Trophoblast cell (in vitro differentiated cells and primary cell): ENCODE measurements around the gene NLRP4.

ENCODE experiments used
- DNase-seq, 2 donors: peaks; one replicate each; pipeline ENCODE4 v3.0.0-alpha.2; 2016
- H2AFZ ChIP-seq: 2 replicates; pipeline ENCODE4 v1.6.1; 2013; ENCODE audit warnings: low read length, moderate library complexity, mild to moderate bottlenecking; ENCODE audit not compliant: insufficient read depth, poor library complexity
- H2AK5ac ChIP-seq: 2 replicates; pipeline ENCODE4 v1.6.1; 2013; ENCODE audit warnings: mild to moderate bottlenecking, low read length
- H2BK120ac ChIP-seq: 2 replicates; pipeline ENCODE4 v1.6.1; 2013; ENCODE audit warnings: low read length, mild to moderate bottlenecking, moderate library complexity; ENCODE audit not compliant: insufficient read depth, poor library complexity
- H2BK12ac ChIP-seq: 2 replicates; pipeline ENCODE4 v1.6.1; 2013; ENCODE audit warnings: mild to moderate bottlenecking, low read length, moderate library complexity
- H2BK5ac ChIP-seq: 2 replicates; pipeline ENCODE4 v1.6.1; 2013; ENCODE audit warnings: low read length, low read depth, moderate library complexity, mild to moderate bottlenecking; ENCODE audit not compliant: poor library complexity
- H3K14ac ChIP-seq: 2 replicates; pipeline ENCODE4 v1.6.1; 2013; ENCODE audit warnings: mild to moderate bottlenecking, low read length
- H3K18ac ChIP-seq: 2 replicates; pipeline ENCODE4 v1.6.1; 2013; ENCODE audit warnings: mild to moderate bottlenecking, low read length
- H3K23ac ChIP-seq: 2 replicates; pipeline ENCODE4 v1.6.1; 2013; ENCODE audit warnings: low read length
- H3K27ac ChIP-seq: 2 replicates; pipeline ENCODE4 v1.5.1; 2013; ENCODE audit warnings: low read depth, mild to moderate bottlenecking, inconsistent platforms, low read length, moderate library complexity
- H3K27me3 ChIP-seq: 2 replicates; pipeline ENCODE4 v1.6.1; 2013; ENCODE audit warnings: inconsistent platforms, mild to moderate bottlenecking, low read length, moderate library complexity; ENCODE audit not compliant: insufficient read depth
- H3K36me3 ChIP-seq, 2 experiments: 1 replicate in 1 of 2; 2 replicates in 1 of 2; pipeline ENCODE4 v1.6.1; 2013; ENCODE audit warnings: low read length in 2 of 2, mild to moderate bottlenecking in 2 of 2, moderate library complexity in 1 of 2; ENCODE audit not compliant: insufficient read depth in 2 of 2, control insufficient read depth in 1 of 2
- H3K4ac ChIP-seq: 2 replicates; pipeline ENCODE4 v1.6.1; 2013; ENCODE audit warnings: low read depth, mild to moderate bottlenecking, low read length, moderate library complexity
- H3K4me1 ChIP-seq, 2 experiments: 1 replicate in 1 of 2; 2 replicates in 1 of 2; pipeline ENCODE4 v1.6.1; 2013; ENCODE audit warnings: low read length in 2 of 2, mild to moderate bottlenecking in 2 of 2, moderate library complexity in 1 of 2; ENCODE audit not compliant: insufficient read depth in 2 of 2, control insufficient read depth in 1 of 2
- H3K4me2 ChIP-seq: 2 replicates; pipeline ENCODE4 v1.6.1; 2013; ENCODE audit warnings: inconsistent platforms, mild to moderate bottlenecking, low read length, moderate library complexity
- H3K4me3 ChIP-seq: 2 replicates; pipeline ENCODE4 v1.5.1; 2013; ENCODE audit warnings: mild to moderate bottlenecking, low read depth, low read length, inconsistent platforms
- H3K79me1 ChIP-seq: one replicate; pipeline ENCODE4 v1.6.1; 2013; ENCODE audit warnings: low read length
- H3K79me2 ChIP-seq: 2 replicates; pipeline ENCODE4 v1.6.1; 2013; ENCODE audit warnings: low read length, mild to moderate bottlenecking; ENCODE audit not compliant: control insufficient read depth, insufficient read depth, poor library complexity
- H3K9ac ChIP-seq: 2 replicates; pipeline ENCODE4 v1.6.1; 2013; ENCODE audit warnings: mild to moderate bottlenecking, low read length
- H3K9me3 ChIP-seq: 2 replicates; pipeline ENCODE4 v1.6.1; 2013; ENCODE audit warnings: low read depth, mild to moderate bottlenecking, control low read depth, inconsistent platforms, low read length; ENCODE audit not compliant: insufficient read depth
- H4K12ac ChIP-seq: 2 replicates; pipeline ENCODE4 v1.6.1; 2013; ENCODE audit warnings: low read depth, mild to moderate bottlenecking, low read length, moderate library complexity
- H4K8ac ChIP-seq: 2 replicates; pipeline ENCODE4 v1.6.1; 2013; ENCODE audit warnings: low read depth, mild to moderate bottlenecking, low read length, moderate library complexity
- H4K91ac ChIP-seq: one replicate; pipeline ENCODE4 v1.6.1; 2013; ENCODE audit warnings: low read depth, mild to moderate bottlenecking, low read length, moderate library complexity
- WGBS: extraction: QIAGEN DNeasy Blood & Tissue Kit; methylation state at CpG from one replicate; pipeline ENCODE4 v1.1.7; 2013; ENCODE audit warnings: missing lambda C conversion rate; ENCODE audit not compliant: insufficient read length, insufficient coverage; ENCODE audit errors: extremely low coverage; 5-methylcytosine and 5-hydroxymethylcytosine counted together

The NLRP4 gene

DNA sequence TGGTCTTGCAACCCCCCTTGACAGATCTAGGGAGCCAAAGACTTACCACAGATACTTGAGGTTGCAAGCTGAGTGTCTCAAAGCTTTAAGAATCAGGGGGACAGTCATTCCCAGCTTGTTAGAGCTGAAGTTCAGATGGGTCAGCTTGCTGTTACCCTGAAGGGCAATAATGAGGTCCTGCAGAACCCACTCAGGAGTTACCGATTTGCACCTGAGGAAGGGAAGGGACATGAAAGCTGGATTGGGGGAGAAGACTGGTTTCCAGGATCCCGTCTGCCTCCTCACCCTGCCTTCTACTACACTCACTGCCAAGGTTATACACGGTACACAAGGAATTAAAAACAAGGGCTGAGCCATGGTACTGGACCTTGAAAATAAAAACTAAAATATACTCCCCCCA lies 71.4 kb downstream of the NLRP4 start:
- Histone ChIP-seq H4K8ac (no peak overlapping the region), H4K91ac (no peak overlapping the region), H3K4me1 (no peaks in the 10 kb centered on the region), H3K4me3 (peak overlapping the region; percentile 23), H2AK5ac (no peak overlapping the region), H2BK12ac (no peak overlapping the region), H3K14ac (no peak overlapping the region), H3K4me2 (no peak overlapping the region), H3K18ac (no peak overlapping the region), H3K9ac (no peak overlapping the region), H3K4ac (no peak overlapping the region), H2BK120ac (no peak overlapping the region), H3K79me2 (no peaks in the 10 kb centered on the region), H3K36me3 (no peaks in the 10 kb centered on the region), H3K27me3 (no peaks in the 10 kb centered on the region), H2AFZ (no peak overlapping the region), H4K12ac (no peak overlapping the region), H3K27ac (no peak overlapping the region), H3K23ac (no peak overlapping the region), H3K79me1 (no peaks in the 10 kb centered on the region), H2BK5ac (no peak overlapping the region), H3K9me3 (peaks cover 38% of the 10 kb centered on the region)
- no CpG with 5 or more reads among the region's 3 CpGs for WGBS
- no peak for DNase-seq

DNA sequence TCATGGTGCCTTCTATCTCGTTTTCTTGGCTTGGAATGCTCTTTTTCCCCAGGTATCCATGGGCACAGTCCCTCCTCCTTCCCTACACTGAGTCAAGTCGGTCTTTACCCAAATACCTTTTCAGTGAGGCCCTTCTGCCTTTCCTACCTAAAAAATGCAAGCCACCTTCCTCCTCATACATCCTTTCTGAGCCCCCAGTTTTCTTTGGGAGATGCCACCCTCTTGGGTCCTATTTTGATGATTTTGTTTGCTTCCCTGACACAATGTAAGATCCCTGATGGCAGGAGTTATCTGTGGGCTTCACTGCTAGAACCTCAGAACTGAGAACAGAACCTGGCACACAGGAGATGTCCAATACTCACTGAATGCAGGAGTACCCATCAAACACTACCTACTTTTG lies 73.5 kb downstream of the NLRP4 start:
- no peak overlapping the region for H4K12ac ChIP-seq

DNA sequence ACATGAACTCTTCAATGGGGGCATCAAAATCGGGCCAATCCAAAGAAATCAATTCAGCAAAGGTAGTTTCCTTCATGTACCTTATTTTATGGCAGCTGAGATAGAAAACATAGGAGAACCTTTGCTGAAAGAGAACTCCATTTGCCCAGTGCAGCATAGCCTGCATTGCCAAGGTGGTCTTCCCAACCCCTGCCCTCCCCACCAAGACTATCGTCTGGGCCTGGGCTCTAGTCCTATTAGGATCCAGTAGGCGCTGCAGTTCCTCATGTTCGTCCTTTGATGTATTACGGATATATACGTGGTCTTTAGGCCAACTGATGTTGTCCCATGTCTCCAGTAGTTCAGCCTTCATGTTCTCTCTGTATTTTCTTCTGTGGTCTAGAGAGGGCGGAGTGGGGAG lies 76.6 kb downstream of the NLRP4 start:
- no peak overlapping the region for H3K4me2 ChIP-seq
- no peaks in the 10 kb centered on the region for H3K4me1 ChIP-seq
- no peak overlapping the region for H2BK12ac ChIP-seq
- H4K12ac ChIP-seq = no peak overlapping the region
- no peak overlapping the region for H2AK5ac ChIP-seq
- H3K79me1 ChIP-seq = no peaks in the 10 kb centered on the region
- no peak overlapping the region for H4K8ac ChIP-seq
- no peak overlapping the region for H3K18ac ChIP-seq
- H3K9ac ChIP-seq = no peak overlapping the region
- no peak overlapping the region for H3K4ac ChIP-seq
- H3K27me3 ChIP-seq = no peaks in the 10 kb centered on the region
- no peak overlapping the region for H4K91ac ChIP-seq
- H3K4me3 ChIP-seq = no peak overlapping the region
- no peaks in the 10 kb centered on the region for H3K79me2 ChIP-seq
- no peak overlapping the region for H3K23ac ChIP-seq
- DNase-seq = no peak
- no peak overlapping the region for H3K27ac ChIP-seq
- H2BK120ac ChIP-seq = no peak overlapping the region
- no peak overlapping the region for H2AFZ ChIP-seq
- peaks cover 16% of the 10 kb centered on the region for H3K9me3 ChIP-seq
- H3K36me3 ChIP-seq = no peaks in the 10 kb centered on the region
- H3K14ac ChIP-seq = no peak overlapping the region
- no peak overlapping the region for H2BK5ac ChIP-seq
- no CpG with 5 or more reads among the region's 7 CpGs for WGBS

More for the DNA sequence above, 73.5 kb downstream of the NLRP4 start:
- Histone ChIP-seq H3K4me2 (no peak overlapping the region), H3K36me3 (no peaks in the 10 kb centered on the region), H3K9me3 (peaks cover 31% of the 10 kb centered on the region), H2BK120ac (no peak overlapping the region), H3K14ac (no peak overlapping the region), H4K91ac (no peak overlapping the region), H3K9ac (no peak overlapping the region), H2BK12ac (no peak overlapping the region), H3K23ac (no peak overlapping the region), H3K4ac (no peak overlapping the region), H2BK5ac (no peak overlapping the region), H3K4me1 (no peaks in the 10 kb centered on the region), H3K4me3 (no peak overlapping the region), H2AFZ (no peak overlapping the region), H3K27ac (no peak overlapping the region), H4K8ac (no peak overlapping the region), H3K79me1 (no peaks in the 10 kb centered on the region), H3K18ac (no peak overlapping the region), H2AK5ac (no peak overlapping the region), H3K27me3 (no peaks in the 10 kb centered on the region), H3K79me2 (no peaks in the 10 kb centered on the region)
- DNase-seq = no peak
- no CpG with 5 or more reads among the region's 2 CpGs for WGBS

DNA sequence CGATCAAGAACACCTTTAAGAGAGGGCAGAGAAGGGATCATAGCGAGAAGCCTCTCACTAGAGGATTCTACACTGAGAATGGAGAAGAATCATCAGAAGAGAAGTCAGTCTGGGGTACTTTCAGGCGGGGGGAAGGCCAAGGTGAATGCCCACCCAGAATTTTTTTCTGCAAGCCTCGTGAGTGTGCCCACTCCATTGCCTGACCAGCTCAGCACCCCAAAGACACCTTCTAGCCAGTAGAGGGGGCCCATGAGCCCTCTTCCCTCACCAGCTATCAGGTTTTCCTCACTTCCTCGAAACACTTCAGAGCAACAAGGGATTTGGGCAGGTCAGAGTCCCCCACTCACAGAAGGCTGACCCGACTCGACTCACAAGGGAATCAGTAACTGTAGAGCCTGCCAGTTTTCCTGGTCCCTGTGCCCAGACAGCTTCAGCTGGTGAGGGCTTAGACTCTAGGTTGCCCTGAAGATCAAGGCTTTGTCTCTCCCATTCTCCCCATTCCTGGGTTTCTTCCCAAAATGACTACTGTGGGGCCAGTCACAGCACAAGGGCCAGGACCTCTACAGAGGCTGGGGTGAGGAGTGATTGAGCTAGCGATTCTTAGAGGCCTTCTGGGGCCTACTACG lies 77.4 kb downstream of the NLRP4 start:
- H3K14ac ChIP-seq = no peak overlapping the region
- H3K27ac ChIP-seq = no peak overlapping the region
- no peak overlapping the region for H2BK12ac ChIP-seq
- no peaks in the 10 kb centered on the region for H3K79me1 ChIP-seq
- H3K27me3 ChIP-seq = no peaks in the 10 kb centered on the region
- H3K79me2 ChIP-seq = no peaks in the 10 kb centered on the region
- no peak overlapping the region for H4K8ac ChIP-seq
- H3K36me3 ChIP-seq = no peaks in the 10 kb centered on the region
- H4K91ac ChIP-seq = no peak overlapping the region
- no peak overlapping the region for H3K4ac ChIP-seq
- no peaks in the 10 kb centered on the region for H3K4me1 ChIP-seq
- H2BK5ac ChIP-seq = no peak overlapping the region
- H3K4me2 ChIP-seq = no peak overlapping the region
- H4K12ac ChIP-seq = no peak overlapping the region
- no peak overlapping the region for H3K4me3 ChIP-seq
- H3K9me3 ChIP-seq = peaks cover 16% of the 10 kb centered on the region
- DNase-seq = no peak
- no peak overlapping the region for H2AFZ ChIP-seq
- no peak overlapping the region for H2AK5ac ChIP-seq
- H2BK120ac ChIP-seq = no peak overlapping the region
- no peak overlapping the region for H3K9ac ChIP-seq
- H3K23ac ChIP-seq = no peak overlapping the region
- no peak overlapping the region for H3K18ac ChIP-seq
- no CpG with 5 or more reads among the region's 9 CpGs for WGBS
